Posterior vena cava (tissue), 2 donors: ENCODE measurements around the gene TTC21A. TPM values are rescaled to one million over a fixed set of nuclear protein-coding genes. Genes with fewer than 3 reads are reported as not detected.
"Not testable (repeated sequence)": the region's sequence is repeated elsewhere in the genome, so short reads cannot be mapped to it uniquely, and the experiment has no call there.

ENCODE experiments used
- DNase-seq: peaks from one replicate; pipeline ENCODE4 v3.0.0-alpha.2; 2020; ENCODE audit warnings: low spot score
- intact Hi-C, 2 donors: fragments of 100-400 bp; cut with DNase I; formaldehyde crosslinking; loops; one replicate each; pipeline versions ENCODE4 v1.14.1 to v1.14.2; 2022 to 2023
- long read RNA-seq, 2 donors: library from polyadenylated mRNA; unstranded; transcript quantifications; one replicate each; pipeline ENCODE4 v2.0.0, GENCODE V29; 2020 to 2021
- total RNA-seq, 2 donors: library from RNA; stranded (reverse); fragmentation: NEBNext Ultra II Directional; extraction: Animal tissue kit (Norgen Biotek cat#: 25700); gene quantifications; one replicate each; pipeline ENCODE4 v1.2.1, GENCODE V29; 2021
- donor health status: DM: yes; HTN: yes; CAD: no.
- donor health status: DM: yes; HTN: yes; CAD: no.

The TTC21A gene, protein sequence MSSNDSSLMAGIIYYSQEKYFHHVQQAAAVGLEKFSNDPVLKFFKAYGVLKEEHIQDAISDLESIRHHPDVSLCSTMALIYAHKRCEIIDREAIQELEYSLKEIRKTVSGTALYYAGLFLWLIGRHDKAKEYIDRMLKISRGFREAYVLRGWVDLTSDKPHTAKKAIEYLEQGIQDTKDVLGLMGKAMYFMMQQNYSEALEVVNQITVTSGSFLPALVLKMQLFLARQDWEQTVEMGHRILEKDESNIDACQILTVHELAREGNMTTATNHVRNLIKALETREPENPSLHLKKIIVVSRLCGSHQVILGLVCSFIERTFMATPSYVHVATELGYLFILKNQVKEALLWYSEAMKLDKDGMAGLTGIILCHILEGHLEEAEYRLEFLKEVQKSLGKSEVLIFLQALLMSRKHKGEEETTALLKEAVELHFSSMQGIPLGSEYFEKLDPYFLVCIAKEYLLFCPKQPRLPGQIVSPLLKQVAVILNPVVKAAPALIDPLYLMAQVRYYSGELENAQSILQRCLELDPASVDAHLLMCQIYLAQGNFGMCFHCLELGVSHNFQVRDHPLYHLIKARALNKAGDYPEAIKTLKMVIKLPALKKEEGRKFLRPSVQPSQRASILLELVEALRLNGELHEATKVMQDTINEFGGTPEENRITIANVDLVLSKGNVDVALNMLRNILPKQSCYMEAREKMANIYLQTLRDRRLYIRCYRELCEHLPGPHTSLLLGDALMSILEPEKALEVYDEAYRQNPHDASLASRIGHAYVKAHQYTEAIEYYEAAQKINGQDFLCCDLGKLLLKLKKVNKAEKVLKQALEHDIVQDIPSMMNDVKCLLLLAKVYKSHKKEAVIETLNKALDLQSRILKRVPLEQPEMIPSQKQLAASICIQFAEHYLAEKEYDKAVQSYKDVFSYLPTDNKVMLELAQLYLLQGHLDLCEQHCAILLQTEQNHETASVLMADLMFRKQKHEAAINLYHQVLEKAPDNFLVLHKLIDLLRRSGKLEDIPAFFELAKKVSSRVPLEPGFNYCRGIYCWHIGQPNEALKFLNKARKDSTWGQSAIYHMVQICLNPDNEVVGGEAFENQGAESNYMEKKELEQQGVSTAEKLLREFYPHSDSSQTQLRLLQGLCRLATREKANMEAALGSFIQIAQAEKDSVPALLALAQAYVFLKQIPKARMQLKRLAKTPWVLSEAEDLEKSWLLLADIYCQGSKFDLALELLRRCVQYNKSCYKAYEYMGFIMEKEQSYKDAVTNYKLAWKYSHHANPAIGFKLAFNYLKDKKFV (N-terminal part only)
- total RNA-seq, result 1 to 10 TPM; 3.0 to 5.4 TPM
- long read RNA-seq, donor 1, partial matches to known transcripts, result 0 of 2 reads
- long read RNA-seq, donor 1, other reads (novel, unspliced or antisense), result 0 of 2 reads
- long read RNA-seq, donor 2, partial matches to known transcripts, result 1 of 1 reads
- long read RNA-seq, donor 2, other reads (novel, unspliced or antisense), result 0 of 1 reads

GRCh38 chr3:39107388-39108199 is at the start of gene TTC21A, which contains the start of gene GORASP1:
Gene TTC21A (plus strand): TSS chr3:39107680. CDS start chr3:39107838, 158 bp downstream.
Gene GORASP1 (minus strand): TSS chr3:39107627. CDS start chr3:39107541, 86 bp downstream.
- peak; percentile 96 for DNase-seq
- intact Hi-C loops, result no loop called here

DNA sequence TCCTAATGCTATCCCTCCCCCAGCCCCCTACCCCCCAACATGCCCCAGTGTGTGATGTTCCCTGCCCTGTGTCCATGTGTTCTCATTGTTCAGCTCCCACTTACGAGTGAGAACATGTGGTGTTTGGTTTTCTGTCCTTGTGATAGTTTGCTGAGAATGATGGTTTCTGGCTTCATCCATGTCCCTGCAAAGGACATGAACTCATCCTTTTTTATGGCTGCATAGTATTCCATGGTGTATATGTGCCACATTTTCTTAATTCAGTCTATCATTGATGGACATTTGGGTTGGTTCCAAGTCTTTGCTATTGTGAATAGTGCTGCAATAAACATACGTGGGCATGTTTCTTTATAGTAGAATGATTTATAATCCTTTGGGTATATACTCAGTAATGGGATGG is 46.3 kb upstream of the TTC21A start:
- DNase-seq, intact Hi-C loops: not testable (repeated sequence)

DNA sequence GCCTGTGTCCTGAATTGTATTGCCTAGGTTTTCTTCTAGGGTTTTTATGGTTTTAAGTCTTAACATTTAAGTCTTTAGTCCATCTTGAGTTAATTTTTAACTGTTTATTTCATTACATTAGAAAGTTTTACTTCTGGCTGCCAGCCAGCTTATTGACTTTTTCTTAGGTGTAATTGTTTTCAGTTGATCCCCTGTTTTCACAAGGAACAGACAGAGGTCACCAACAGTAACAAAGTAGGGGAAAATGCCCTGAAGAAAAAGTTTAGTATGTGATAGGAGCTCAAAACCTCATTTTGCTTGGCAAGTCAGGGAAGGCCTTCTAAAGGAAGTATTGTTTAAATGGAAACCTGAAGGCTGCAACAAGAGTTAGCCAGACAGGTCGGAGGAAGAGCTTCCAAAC is 45.3 kb upstream of the TTC21A start:
- DNase-seq, result no peak
- intact Hi-C loops, result no loop called here

DNA sequence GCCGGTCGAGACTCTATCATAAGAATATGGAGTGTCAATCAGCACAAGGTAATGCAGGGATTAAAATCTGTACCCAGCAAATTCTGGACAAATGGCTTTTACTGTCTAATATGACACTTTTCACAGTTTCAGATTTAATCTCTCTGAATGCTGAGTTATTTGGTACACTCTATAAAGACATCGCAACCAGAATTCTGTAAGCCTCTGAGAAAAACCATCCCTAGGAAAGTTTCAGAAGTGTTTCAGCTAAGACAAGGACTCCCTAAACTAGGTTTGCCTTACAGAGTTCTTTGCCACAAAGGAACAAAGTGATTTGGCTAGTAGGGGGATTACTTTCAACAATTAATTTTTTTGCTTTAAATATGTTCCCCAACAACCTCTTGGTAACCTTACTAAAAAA is 44.3 kb upstream of the TTC21A start:
- intact Hi-C loops, result no loop called here
- no peak for DNase-seq

GRCh38 chr3:39064646-39065045 is 42.8 kb upstream of the TTC21A start:
- no peak for DNase-seq
- intact Hi-C loops, result no loop called here

GRCh38 chr3:39065197-39065596 is 42.3 kb upstream of the TTC21A start:
- intact Hi-C loops, result no loop called here
- no peak for DNase-seq

- intact Hi-C loops, result no loop called here
- DNase-seq, result no peak
Observed at GRCh38 chr3:39067286-39067685, 40.2 kb upstream of the TTC21A start.

- intact Hi-C loops, result no loop called here
- DNase-seq, result no peak
Observed at GRCh38 chr3:39068556-39068955, 38.9 kb upstream of the TTC21A start.

DNA sequence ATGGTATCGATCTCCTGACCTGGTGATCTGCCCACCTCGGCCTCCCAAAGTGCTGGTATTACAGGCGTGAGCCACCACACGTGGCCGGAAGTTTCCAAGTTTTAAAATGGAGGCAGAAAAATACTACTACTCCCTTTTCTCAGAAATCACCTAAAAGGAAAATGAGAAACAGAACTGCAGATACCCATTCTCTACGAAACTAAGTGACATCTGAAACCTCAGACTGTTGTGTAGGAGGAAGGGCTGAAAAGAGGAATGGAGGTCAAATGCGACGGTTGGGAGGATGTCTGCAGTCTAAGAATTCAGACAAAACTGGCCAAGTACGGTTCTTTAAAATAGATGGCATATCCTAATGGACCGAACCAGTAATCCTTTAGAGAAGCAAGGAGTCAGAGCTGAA is 31.6 kb upstream of the TTC21A start:
- no peak for DNase-seq
- intact Hi-C loops, result no loop called here

- no peak for DNase-seq
Observed at GRCh38 chr3:39079530-39079929, 27.9 kb upstream of the TTC21A start.

DNA sequence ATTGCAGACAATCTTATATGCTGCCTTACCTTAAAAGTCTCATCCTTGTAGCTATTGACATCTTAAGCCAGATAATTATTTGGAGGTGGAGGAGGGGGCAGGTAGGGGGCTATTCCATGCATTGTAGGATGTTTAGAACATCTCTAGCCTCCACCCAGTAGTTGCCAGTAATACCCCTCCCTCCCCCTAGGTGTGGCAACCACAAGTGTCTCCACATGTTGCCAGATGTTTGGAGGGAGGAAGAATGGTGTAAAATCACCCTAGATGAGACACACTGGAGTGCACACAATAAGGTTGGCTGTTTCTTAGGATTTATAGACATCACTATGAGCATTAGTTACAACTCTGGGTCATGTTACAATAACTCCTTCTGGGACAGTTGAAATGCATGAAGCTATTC is 27.5 kb upstream of the TTC21A start:
- no peak for DNase-seq
- intact Hi-C loops, result no loop called here

More at GRCh38 chr3:39079530-39079929, 27.9 kb upstream of the TTC21A start:
- intact Hi-C loops, result no loop called here

GRCh38 chr3:39082666-39083313 is 24.7 kb upstream of the TTC21A start:
- DNase-seq, result no peak
- intact Hi-C loops, result no loop called here

DNA sequence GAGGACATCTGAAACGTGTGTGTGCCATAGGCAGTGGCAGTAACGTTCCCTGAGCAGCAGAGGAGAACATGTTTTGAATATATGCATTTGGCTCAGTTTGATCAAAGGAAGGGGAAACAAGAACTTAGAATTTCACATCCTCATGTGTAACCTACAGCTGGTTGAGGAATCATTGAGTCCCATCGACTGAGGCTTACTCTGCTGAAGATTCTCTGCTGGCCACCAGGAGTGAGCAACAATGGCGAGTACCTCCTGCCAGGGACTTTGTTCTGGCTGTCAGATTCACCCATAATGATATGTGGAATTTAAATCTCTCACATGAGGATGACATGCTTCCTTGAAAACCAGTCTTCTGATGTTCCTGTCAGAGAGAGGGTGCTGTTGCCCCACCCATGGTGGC is 21.3 kb upstream of the TTC21A start:
- intact Hi-C loops, result no loop called here
- no peak for DNase-seq

DNA sequence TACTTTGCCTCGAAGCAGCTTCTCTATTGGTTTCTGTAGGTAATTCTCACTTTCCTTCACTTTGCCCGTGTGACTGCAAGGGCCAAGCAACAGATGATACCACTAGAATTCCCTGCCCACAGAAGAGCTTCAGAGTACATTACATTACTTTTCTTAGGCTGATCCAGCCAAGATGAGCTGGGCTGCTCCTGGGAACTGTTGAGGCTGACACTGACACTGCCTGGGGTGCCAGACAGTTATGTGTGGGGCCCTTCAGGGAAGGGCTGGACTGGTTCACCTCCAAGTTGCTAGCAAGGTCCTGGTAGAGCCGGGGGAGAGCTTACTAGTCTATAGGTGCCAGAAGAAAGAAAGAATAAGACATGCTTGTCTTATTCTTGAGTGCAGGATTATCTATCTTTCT is 19.0 kb upstream of the TTC21A start:
- intact Hi-C loops, result no loop called here

DNA sequence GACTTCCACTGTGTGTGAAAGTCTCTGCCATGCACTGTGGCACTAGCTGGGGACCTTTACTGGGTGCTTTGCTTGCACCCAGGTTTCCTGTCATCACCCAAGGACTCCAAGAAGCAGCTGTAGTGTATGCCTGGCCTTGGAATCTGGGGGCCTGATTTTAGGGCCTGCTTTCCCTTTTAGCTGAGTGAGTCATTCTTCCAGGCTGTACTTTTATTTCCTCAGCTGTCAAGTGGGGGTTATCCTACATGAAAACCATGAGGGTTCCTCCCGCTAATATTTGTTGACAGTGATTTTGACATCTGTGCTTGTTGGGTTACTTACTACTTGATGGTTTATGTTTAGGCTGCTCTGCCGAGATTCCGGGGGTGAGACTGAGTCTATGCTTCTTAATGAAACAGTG is 18.6 kb upstream of the TTC21A start:
- DNase-seq, result no peak
- intact Hi-C loops, result no loop called here

More for the DNA sequence above, 19.0 kb upstream of the TTC21A start:
- no peak for DNase-seq

- DNase-seq, result no peak
- intact Hi-C loops, result loop anchor here in 1 of 2 donors (5.0 kb wide), 1 partner anchor 1129 kb away; no protein-coding TSS in a partner anchor
Observed at GRCh38 chr3:39090922-39091321, 16.6 kb upstream of the TTC21A start.

GRCh38 chr3:39094851-39095677 is 12.4 kb upstream of the TTC21A start:
- no peak for DNase-seq
- intact Hi-C loops, result loop anchor here in 1 of 2 donors (5.0 kb wide), 1 partner anchor 1133 kb away; no protein-coding TSS in a partner anchor
